HEK293 (cell line): ENCODE data around the gene IFNW1.

Experiments
- CTCF ChIA-PET: fragments of 350-600 bp; formaldehyde crosslinking; extraction: SDS; loops from one replicate; lab custom pipeline; 2021; ENCODE audit warnings: antibody characterized with exemption; lab: Yijun Ruan, JAX
- POLR2A ChIA-PET: fragments of 300-600 bp; formaldehyde crosslinking; extraction: SDS; loops from one replicate; lab custom pipeline; 2020; ENCODE audit warnings: antibody characterized with exemption, inconsistent platforms; lab: Yijun Ruan, JAX
- H3K27ac ChIP-seq: fragments of 200-500 bp; sonication (Bioruptor generic); 2 replicates; pipeline ENCODE4 v1.5.1; 2014; ENCODE audit warnings: low read depth, low read length, control low read depth, inconsistent platforms; ENCODE audit errors: extremely low read depth
- H3K36me3 ChIP-seq, 2 experiments: fragments of 200-500 bp in 1 of 2; sonication (Bioruptor generic) in 1 of 2; 1 replicate in 1 of 2; 2 replicates in 1 of 2; pipeline ENCODE4 v1.5.1; 2014 to 2017; ENCODE audit warnings: inconsistent platforms in 2 of 2, low read length in 2 of 2; ENCODE audit not compliant: control insufficient read depth in 2 of 2, insufficient read depth in 1 of 2
- H3K4me1 ChIP-seq: fragments of 200-500 bp; sonication (Bioruptor generic); 2 replicates; pipeline ENCODE4 v1.5.1; 2014; ENCODE audit warnings: mild to moderate bottlenecking, low read length, inconsistent platforms; ENCODE audit not compliant: control insufficient read depth, insufficient read depth
- H3K4me3 ChIP-seq: 2 replicates; pipeline ENCODE4 v1.5.1; 2011; ENCODE audit warnings: low read depth, mild to moderate bottlenecking, control low read depth, low read length, moderate library complexity
- H3K9me3 ChIP-seq: fragments of 200-500 bp; sonication (Bioruptor generic); 2 replicates; pipeline ENCODE4 v1.5.1; 2014; ENCODE audit warnings: low read depth, low read length, inconsistent platforms; ENCODE audit not compliant: control insufficient read depth, insufficient read depth
- BCL11A ChIP-seq: fragments of 450-650 bp; formaldehyde crosslinking; IDR thresholded peaks from 2 replicates; pipeline ENCODE4 v1.5.1; 2016; ENCODE audit warnings: low read depth, missing biosample characterization, missing genetic modification characterization
- GFI1B ChIP-seq: fragments of 450-650 bp; formaldehyde crosslinking; IDR thresholded peaks from 2 replicates; pipeline ENCODE4 v1.5.1; 2016; ENCODE audit warnings: missing biosample characterization, missing genetic modification characterization
- HOXC10 ChIP-seq: sonication (generic); formaldehyde crosslinking; IDR thresholded peaks from 2 replicates; pipeline ENCODE4 v1.8.1; 2023; ENCODE audit warnings: mild to moderate bottlenecking, missing genetic modification reagents
- HOXD13 ChIP-seq: sonication (generic); formaldehyde crosslinking; IDR thresholded peaks from 2 replicates; pipeline ENCODE4 v1.8.0; 2022; ENCODE audit warnings: missing genetic modification reagents, borderline replicate concordance
- KLF16 ChIP-seq: fragments of 450-650 bp; formaldehyde crosslinking; IDR thresholded peaks from 2 replicates; pipeline ENCODE4 v1.5.1; 2017; ENCODE audit warnings: missing biosample characterization, missing genetic modification characterization
- KLF7 ChIP-seq: fragments of 450-650 bp; formaldehyde crosslinking; IDR thresholded peaks from 2 replicates; pipeline ENCODE4 v1.5.1; 2016; ENCODE audit warnings: missing biosample characterization, missing genetic modification characterization, borderline replicate concordance
- YY2 ChIP-seq: fragments of 450-650 bp; formaldehyde crosslinking; IDR thresholded peaks from 2 replicates; pipeline ENCODE4 v1.5.1; 2016; ENCODE audit warnings: missing biosample characterization, missing genetic modification characterization
- ZEB2 ChIP-seq: fragments of 450-650 bp; formaldehyde crosslinking; IDR thresholded peaks from 2 replicates; pipeline ENCODE4 v1.5.1; 2016; ENCODE audit warnings: missing biosample characterization, missing genetic modification characterization
- ZNF133 ChIP-seq: fragments of 450-650 bp; formaldehyde crosslinking; IDR thresholded peaks from 2 replicates; pipeline ENCODE4 v1.5.1; 2016; ENCODE audit warnings: missing biosample characterization, missing genetic modification characterization
- ZNF302 ChIP-seq: fragments of 450-650 bp; formaldehyde crosslinking; IDR thresholded peaks from 2 replicates; pipeline ENCODE4 v1.5.1; 2016; ENCODE audit warnings: missing biosample characterization, missing genetic modification characterization, low read depth
- ZNF350 ChIP-seq: fragments of 450-650 bp; formaldehyde crosslinking; IDR thresholded peaks from 2 replicates; pipeline ENCODE4 v1.5.0; 2017; ENCODE audit warnings: missing biosample characterization, mild to moderate bottlenecking, missing genetic modification characterization
- ZNF37A ChIP-seq: fragments of 450-650 bp; IDR thresholded peaks from 2 replicates; pipeline ENCODE4 v1.5.1; 2018; ENCODE audit warnings: missing biosample characterization, missing genetic modification characterization
- ZNF394 ChIP-seq: fragments of 450-650 bp; formaldehyde crosslinking; IDR thresholded peaks from 2 replicates; pipeline ENCODE4 v1.5.1; 2016; ENCODE audit warnings: missing biosample characterization, missing genetic modification characterization, mild to moderate bottlenecking, moderate library complexity, borderline replicate concordance
- ZNF423 ChIP-seq: fragments of 450-650 bp; formaldehyde crosslinking; IDR thresholded peaks from 2 replicates; pipeline ENCODE4 v1.5.1; 2016; ENCODE audit warnings: missing biosample characterization, missing genetic modification characterization
- ZNF514 ChIP-seq: fragments of 450-650 bp; formaldehyde crosslinking; IDR thresholded peaks from 2 replicates; pipeline ENCODE4 v1.5.1; 2016; ENCODE audit warnings: missing biosample characterization, missing genetic modification characterization
- ZNF544 ChIP-seq: fragments of 450-650 bp; formaldehyde crosslinking; IDR thresholded peaks from 2 replicates; pipeline ENCODE4 v1.5.0; 2017; ENCODE audit warnings: missing biosample characterization, missing genetic modification characterization
- ZNF560 ChIP-seq: fragments of 450-650 bp; formaldehyde crosslinking; IDR thresholded peaks from 2 replicates; pipeline ENCODE4 v1.5.1; 2017; ENCODE audit warnings: missing biosample characterization, missing genetic modification characterization, borderline replicate concordance
- ZNF600 ChIP-seq: fragments of 450-650 bp; formaldehyde crosslinking; IDR thresholded peaks from 2 replicates; pipeline ENCODE4 v1.5.1; 2016; ENCODE audit warnings: missing biosample characterization, missing genetic modification characterization
- ZNF76 ChIP-seq: fragments of 450-650 bp; formaldehyde crosslinking; IDR thresholded peaks from 2 replicates; pipeline ENCODE4; 2016; ENCODE audit warnings: low read depth, missing biosample characterization, missing genetic modification characterization, borderline replicate concordance
- TF ChIP-seq, protein P1 (sequence below): fragments of 450-650 bp; formaldehyde crosslinking; IDR thresholded peaks from 2 replicates; pipeline ENCODE4 v1.5.1; 2016; ENCODE audit warnings: missing biosample characterization, missing genetic modification characterization
- TF ChIP-seq, protein P2 (sequence below): fragments of 450-650 bp; formaldehyde crosslinking; IDR thresholded peaks from 2 replicates; pipeline ENCODE4 v1.5.1; 2016; ENCODE audit warnings: missing biosample characterization, missing genetic modification characterization
- TF ChIP-seq, protein P3 (sequence below): fragments of 450-650 bp; formaldehyde crosslinking; IDR thresholded peaks from 2 replicates; pipeline ENCODE4 v1.5.1; 2016; ENCODE audit warnings: missing biosample characterization, missing genetic modification characterization
- TF ChIP-seq, protein P4 (sequence below): fragments of 450-650 bp; formaldehyde crosslinking; IDR thresholded peaks from 2 replicates; pipeline ENCODE4 v1.5.1; 2016; ENCODE audit warnings: missing biosample characterization, missing genetic modification characterization, borderline replicate concordance

The IFNW1 gene

DNA sequence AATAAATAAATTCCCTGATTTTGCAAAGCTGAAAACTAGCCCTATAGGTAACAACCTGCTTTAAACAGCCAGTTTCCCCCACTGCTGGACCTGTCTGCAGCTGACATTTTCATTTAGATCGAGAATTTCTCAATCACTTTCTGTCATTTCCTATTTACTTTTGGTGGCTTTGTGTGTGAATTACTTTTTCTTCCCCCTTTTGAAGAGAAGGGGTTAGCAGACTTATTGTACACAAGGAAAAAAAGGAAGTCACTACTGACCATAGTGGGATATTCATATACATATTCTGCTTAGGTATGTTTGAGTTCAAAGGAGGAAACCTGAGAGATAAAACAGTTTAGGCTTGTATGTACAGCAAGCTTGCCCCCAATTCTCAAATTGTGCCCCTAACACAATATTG, 36.8 kb downstream of the IFNW1 start (continued):
- TF ChIP-seq, protein P1, sequence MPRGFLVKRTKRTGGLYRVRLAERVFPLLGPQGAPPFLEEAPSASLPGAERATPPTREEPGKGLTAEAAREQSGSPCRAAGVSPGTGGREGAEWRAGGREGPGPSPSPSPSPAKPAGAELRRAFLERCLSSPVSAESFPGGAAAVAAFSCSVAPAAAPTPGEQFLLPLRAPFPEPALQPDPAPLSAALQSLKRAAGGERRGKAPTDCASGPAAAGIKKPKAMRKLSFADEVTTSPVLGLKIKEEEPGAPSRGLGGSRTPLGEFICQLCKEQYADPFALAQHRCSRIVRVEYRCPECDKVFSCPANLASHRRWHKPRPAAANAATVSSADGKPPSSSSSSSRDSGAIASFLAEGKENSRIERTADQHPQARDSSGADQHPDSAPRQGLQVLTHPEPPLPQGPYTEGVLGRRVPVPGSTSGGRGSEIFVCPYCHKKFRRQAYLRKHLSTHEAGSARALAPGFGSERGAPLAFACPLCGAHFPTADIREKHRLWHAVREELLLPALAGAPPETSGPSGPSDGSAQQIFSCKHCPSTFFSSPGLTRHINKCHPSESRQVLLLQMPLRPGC, result no peak
- TF ChIP-seq, all 188 proteins: peak for 0

DNA sequence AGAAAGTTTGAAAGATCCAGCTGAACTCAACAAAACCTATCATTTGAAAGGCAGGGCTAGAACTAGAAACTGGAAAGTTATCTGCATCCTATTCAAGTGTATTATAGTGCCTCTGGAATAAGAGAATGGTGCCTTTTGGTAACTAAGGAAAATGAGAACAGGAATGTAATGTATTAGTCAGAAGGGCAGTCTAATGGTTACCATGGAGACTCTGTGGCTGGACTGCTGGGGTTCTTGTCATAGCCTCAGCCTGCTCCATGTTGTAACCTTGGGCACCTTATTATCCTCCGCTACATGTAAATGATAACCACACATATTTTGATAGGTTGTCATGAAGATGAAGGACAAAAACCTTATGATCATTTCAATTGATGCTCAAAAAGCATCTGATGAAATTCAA, 39.3 kb downstream of the IFNW1 start:
- Histone ChIP-seq H3K36me3 (no peaks in the 10 kb centered on the region), H3K9me3 (no peaks in the 10 kb centered on the region), H3K27ac (no peak overlapping the region), H3K4me3 (no peak overlapping the region), H3K4me1 (no peaks in the 10 kb centered on the region)
- ChIA-PET POLR2A (no interaction called here), CTCF (interaction anchor here (1.3 kb wide), 1 partner anchor 9 kb away, joined by 4 read pairs; no protein-coding TSS in a partner anchor)
- TF ChIP-seq ZNF350 (no peak), ZNF76 (tag by site-specific recombination) (no peak), ZNF37A (no peak), ZNF394 (tag by site-specific recombination) (no peak), BCL11A (tag by site-specific recombination) (no peak), KLF7 (no peak), ZNF560 (tag by site-specific recombination) (no peak), ZNF514 (tag by site-specific recombination) (no peak), ZNF544 (tag by site-specific recombination) (no peak), HOXD13 (CRISPR knock-in tag) (no peak), GFI1B (tag by site-specific recombination) (no peak), YY2 (tag by site-specific recombination) (no peak)
- TF ChIP-seq, protein P2, sequence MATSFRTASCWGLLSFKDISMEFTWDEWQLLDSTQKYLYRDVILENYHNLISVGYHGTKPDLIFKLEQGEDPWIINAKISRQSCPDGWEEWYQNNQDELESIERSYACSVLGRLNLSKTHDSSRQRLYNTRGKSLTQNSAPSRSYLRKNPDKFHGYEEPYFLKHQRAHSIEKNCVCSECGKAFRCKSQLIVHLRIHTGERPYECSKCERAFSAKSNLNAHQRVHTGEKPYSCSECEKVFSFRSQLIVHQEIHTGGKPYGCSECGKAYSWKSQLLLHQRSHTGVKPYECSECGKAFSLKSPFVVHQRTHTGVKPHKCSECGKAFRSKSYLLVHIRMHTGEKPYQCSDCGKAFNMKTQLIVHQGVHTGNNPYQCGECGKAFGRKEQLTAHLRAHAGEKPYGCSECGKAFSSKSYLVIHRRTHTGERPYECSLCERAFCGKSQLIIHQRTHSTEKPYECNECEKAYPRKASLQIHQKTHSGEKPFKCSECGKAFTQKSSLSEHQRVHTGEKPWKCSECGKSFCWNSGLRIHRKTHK (tag by site-specific recombination), result no peak

DNA sequence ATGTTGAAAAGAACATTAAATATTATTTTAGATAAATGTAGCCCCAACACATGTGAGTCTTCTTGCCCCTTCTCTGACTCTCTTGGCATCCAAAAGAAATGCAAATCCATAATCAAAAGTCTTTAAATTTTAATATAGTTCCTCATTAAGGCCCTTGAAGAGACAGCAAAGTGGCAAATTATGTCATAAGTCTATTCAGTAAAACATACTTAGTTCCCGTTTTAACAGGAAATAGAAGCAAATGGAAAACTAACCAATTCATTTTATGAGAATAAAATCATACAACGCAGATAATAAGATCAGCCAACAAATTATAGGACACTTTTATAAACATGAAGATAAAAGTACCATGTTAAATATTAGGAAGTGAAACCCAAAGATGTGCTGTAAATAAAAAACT, 43.8 kb downstream of the IFNW1 start:
- H3K4me1 ChIP-seq, result no peaks in the 10 kb centered on the region
- TF ChIP-seq ZEB2 (tag by site-specific recombination), result no peak
- no peak for TF ChIP-seq ZNF600 (tag by site-specific recombination)
- no peak for TF ChIP-seq ZNF423
- TF ChIP-seq HOXC10 (CRISPR knock-in tag), result no peak
- no peak for TF ChIP-seq KLF16 (tag by site-specific recombination)
- TF ChIP-seq, protein P3, sequence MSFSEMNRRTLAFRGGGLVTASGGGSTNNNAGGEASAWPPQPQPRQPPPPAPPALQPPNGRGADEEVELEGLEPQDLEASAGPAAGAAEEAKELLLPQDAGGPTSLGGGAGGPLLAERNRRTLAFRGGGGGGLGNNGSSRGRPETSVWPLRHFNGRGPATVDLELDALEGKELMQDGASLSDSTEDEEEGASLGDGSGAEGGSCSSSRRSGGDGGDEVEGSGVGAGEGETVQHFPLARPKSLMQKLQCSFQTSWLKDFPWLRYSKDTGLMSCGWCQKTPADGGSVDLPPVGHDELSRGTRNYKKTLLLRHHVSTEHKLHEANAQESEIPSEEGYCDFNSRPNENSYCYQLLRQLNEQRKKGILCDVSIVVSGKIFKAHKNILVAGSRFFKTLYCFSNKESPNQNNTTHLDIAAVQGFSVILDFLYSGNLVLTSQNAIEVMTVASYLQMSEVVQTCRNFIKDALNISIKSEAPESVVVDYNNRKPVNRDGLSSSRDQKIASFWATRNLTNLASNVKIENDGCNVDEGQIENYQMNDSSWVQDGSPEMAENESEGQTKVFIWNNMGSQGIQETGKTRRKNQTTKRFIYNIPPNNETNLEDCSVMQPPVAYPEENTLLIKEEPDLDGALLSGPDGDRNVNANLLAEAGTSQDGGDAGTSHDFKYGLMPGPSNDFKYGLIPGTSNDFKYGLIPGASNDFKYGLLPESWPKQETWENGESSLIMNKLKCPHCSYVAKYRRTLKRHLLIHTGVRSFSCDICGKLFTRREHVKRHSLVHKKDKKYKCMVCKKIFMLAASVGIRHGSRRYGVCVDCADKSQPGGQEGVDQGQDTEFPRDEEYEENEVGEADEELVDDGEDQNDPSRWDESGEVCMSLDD, result no peak
- no peak for TF ChIP-seq ZNF302 (tag by site-specific recombination)
- no peak for TF ChIP-seq ZNF133 (tag by site-specific recombination)
- TF ChIP-seq, protein P4, sequence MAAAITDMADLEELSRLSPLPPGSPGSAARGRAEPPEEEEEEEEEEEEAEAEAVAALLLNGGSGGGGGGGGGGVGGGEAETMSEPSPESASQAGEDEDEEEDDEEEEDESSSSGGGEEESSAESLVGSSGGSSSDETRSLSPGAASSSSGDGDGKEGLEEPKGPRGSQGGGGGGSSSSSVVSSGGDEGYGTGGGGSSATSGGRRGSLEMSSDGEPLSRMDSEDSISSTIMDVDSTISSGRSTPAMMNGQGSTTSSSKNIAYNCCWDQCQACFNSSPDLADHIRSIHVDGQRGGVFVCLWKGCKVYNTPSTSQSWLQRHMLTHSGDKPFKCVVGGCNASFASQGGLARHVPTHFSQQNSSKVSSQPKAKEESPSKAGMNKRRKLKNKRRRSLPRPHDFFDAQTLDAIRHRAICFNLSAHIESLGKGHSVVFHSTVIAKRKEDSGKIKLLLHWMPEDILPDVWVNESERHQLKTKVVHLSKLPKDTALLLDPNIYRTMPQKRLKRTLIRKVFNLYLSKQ (tag by site-specific recombination), result no peak
- ChIA-PET CTCF (no interaction called here), POLR2A (no interaction called here)
- H3K4me3 ChIP-seq, result no peak overlapping the region
- no peaks in the 10 kb centered on the region for H3K9me3 ChIP-seq
- no peak overlapping the region for H3K27ac ChIP-seq
- H3K36me3 ChIP-seq, result no peaks in the 10 kb centered on the region
